HepG2 (cell line): Measurements from ENCODE around the gene RSPH1. TPM values are rescaled to one million over a fixed set of nuclear protein-coding genes. Genes with fewer than 3 reads are reported as not detected.

Source experiments
- ATAC-seq: fragments of 200-7000 bp; cut with Tn5 transposase; 3 replicates; pipeline ENCODE4 v1.9.1; 2020; ENCODE audit warnings: mild to moderate bottlenecking, moderate library complexity
- BruUV-seq: library from RNA; stranded (reverse); fragments of 400-500 nt; replicated peaks from 2 replicates; lab custom pipeline; 2021; lab: Mats Ljungman, UMichigan
- CTCF ChIA-PET: fragments of 300-600 bp; formaldehyde crosslinking; extraction: SDS; loops from one replicate; lab custom pipeline; 2021; ENCODE audit warnings: low total read pairs, inconsistent platforms, low intra/inter-chr PET ratio; lab: Yijun Ruan, JAX
- POLR2A ChIA-PET: fragments of 350-600 bp; sonication (Branson Sonifier 250); formaldehyde crosslinking; loops from one replicate; lab custom pipeline; 2020; ENCODE audit warnings: antibody characterized with exemption, inconsistent platforms; lab: Yijun Ruan, JAX
- DNase-seq: peaks from one replicate; pipeline ENCODE4 v3.0.0-alpha.2; 2015; ENCODE audit warnings: low spot score
- FAIRE-seq: peaks from 3 replicates; lab custom pipeline; 2011; peaks lifted over from hg19 to GRCh38; lab: Jason Lieb, UNC
- H2AFZ ChIP-seq: one replicate; pipeline ENCODE4 v1.6.1; 2011; ENCODE audit warnings: low read length, inconsistent platforms
- H3K27ac ChIP-seq: fragments of 300-600 bp; 3 replicates; pipeline ENCODE4 v1.8.0; 2011; ENCODE audit warnings: mixed run types, mild to moderate bottlenecking, mixed read lengths, low read length, inconsistent platforms; ENCODE audit not compliant: insufficient read depth; ENCODE audit errors: extremely low read length
- H3K27me3 ChIP-seq, 2 experiments: fragments of 200-600 bp in 1 of 2; 2 replicates in 1 of 2; 3 replicates in 1 of 2; pipeline versions ENCODE4 v1.6.0 to v1.8.0; 2011; ENCODE audit warnings: low read length in 2 of 2, mild to moderate bottlenecking in 2 of 2, moderate library complexity in 2 of 2, inconsistent platforms in 1 of 2; ENCODE audit not compliant: insufficient read depth in 2 of 2, control insufficient read depth in 1 of 2
- H3K36me3 ChIP-seq, 2 experiments: fragments of 200-600 bp in 1 of 2; replicated peaks in 1 of 2; 2 replicates in 1 of 2; 3 replicates in 1 of 2; pipeline versions ENCODE4 v1.5.1 to v1.8.0; 2011; ENCODE audit warnings: low read length in 2 of 2, inconsistent platforms in 1 of 2; ENCODE audit not compliant: insufficient read depth in 2 of 2, control insufficient read depth in 1 of 2
- H3K4me1 ChIP-seq: 2 replicates; pipeline ENCODE4 v1.5.1; 2012; ENCODE audit warnings: low read length, inconsistent platforms; ENCODE audit not compliant: insufficient read depth
- H3K4me2 ChIP-seq: 2 replicates; pipeline ENCODE4 v1.6.0; 2011; ENCODE audit warnings: low read depth, low read length, inconsistent platforms
- H3K4me3 ChIP-seq, 3 experiments: fragments of 200-600 bp in 1 of 3; sonication (generic), shearing (Covaris generic) in 1 of 3; replicated peaks in 1 of 3; 2 replicates each; pipeline ENCODE4 v1.5.1; 2011 to 2016; ENCODE audit warnings: low read length in 3 of 3, inconsistent platforms in 2 of 3, low read depth in 2 of 3, mild to moderate bottlenecking in 2 of 3, control low read depth in 1 of 3, mixed read lengths in 1 of 3; ENCODE audit not compliant: insufficient read depth in 1 of 3
- H3K79me2 ChIP-seq: one replicate; pipeline ENCODE4 v1.6.1; 2011; ENCODE audit warnings: low read length, inconsistent platforms; ENCODE audit not compliant: insufficient read depth
- H3K9ac ChIP-seq: 2 replicates; pipeline ENCODE4 v1.6.0; 2011; ENCODE audit warnings: mild to moderate bottlenecking, low read depth, low read length, inconsistent platforms; ENCODE audit not compliant: insufficient read depth
- H3K9me3 ChIP-seq: 2 replicates; pipeline ENCODE4 v1.5.1; 2012; ENCODE audit warnings: mild to moderate bottlenecking, low read length
- H4K20me1 ChIP-seq: 2 replicates; pipeline ENCODE4 v1.6.0; 2011; ENCODE audit warnings: inconsistent platforms, mild to moderate bottlenecking, low read length, moderate library complexity; ENCODE audit not compliant: insufficient read depth
- ARNT ChIP-seq: fragments of 450-650 bp; IDR thresholded peaks from 2 replicates; pipeline ENCODE4 v1.6.1; 2017
- CEBPG ChIP-seq: IDR thresholded peaks from 2 replicates; pipeline ENCODE4 v1.6.1; 2016
- GABPA ChIP-seq, 2 experiments: IDR thresholded peaks; 2 replicates each; pipeline ENCODE4 v1.6.1; 2011 to 2016; ENCODE audit warnings: low read depth in 2 of 2, low read length in 1 of 2, missing biosample characterization in 1 of 2, missing genetic modification characterization in 1 of 2
- HMGA1 ChIP-seq: sonication (generic); formaldehyde crosslinking; conservative IDR thresholded peaks from 2 replicates; pipeline ENCODE4 v1.4.0; 2020; ENCODE audit warnings: missing genetic modification reagents
- JUN ChIP-seq: sonication (generic); formaldehyde crosslinking; IDR thresholded peaks from 2 replicates; pipeline ENCODE4 v1.4.0; 2020; ENCODE audit warnings: mild to moderate bottlenecking, missing genetic modification reagents
- MAX ChIP-seq: IDR thresholded peaks from 2 replicates; pipeline ENCODE4 v1.6.1; 2012; ENCODE audit warnings: inconsistent platforms
- PBX2 ChIP-seq: IDR thresholded peaks from 2 replicates; pipeline ENCODE4 v1.6.1; 2016; ENCODE audit warnings: control low read depth
- SMAD1 ChIP-seq: sonication (generic); formaldehyde crosslinking; IDR thresholded peaks from 2 replicates; pipeline ENCODE4 v1.4.0; 2020; ENCODE audit warnings: missing genetic modification reagents, low read depth, mild to moderate bottlenecking, borderline replicate concordance
- ZBTB2 ChIP-seq: sonication (generic); formaldehyde crosslinking; IDR thresholded peaks from 2 replicates; pipeline ENCODE4 v1.8.0; 2022; ENCODE audit warnings: low read depth, missing genetic modification reagents
- ZFYVE20 ChIP-seq: sonication (generic); formaldehyde crosslinking; IDR thresholded peaks from 2 replicates; pipeline ENCODE4 v1.8.0; 2023; ENCODE audit warnings: low read depth, mild to moderate bottlenecking, moderate library complexity, missing genetic modification reagents, borderline replicate concordance
- ZNF101 ChIP-seq: sonication (generic); formaldehyde crosslinking; IDR thresholded peaks from 2 replicates; pipeline ENCODE4 v1.4.0; 2020; ENCODE audit warnings: mild to moderate bottlenecking, low read depth, missing genetic modification reagents, borderline replicate concordance
- ZNF691 ChIP-seq: sonication (generic); formaldehyde crosslinking; IDR thresholded peaks from 2 replicates; pipeline ENCODE4 v1.4.0; 2020; ENCODE audit warnings: missing genetic modification reagents, low read depth, mild to moderate bottlenecking, borderline replicate concordance
- ZNF720 ChIP-seq: sonication (generic); formaldehyde crosslinking; IDR thresholded peaks from 2 replicates; pipeline ENCODE4 v1.4.0; 2020; ENCODE audit warnings: missing genetic modification reagents
- WGBS: methylation state at CpG from one replicate; pipeline ENCODE4 v1.1.6; 2017; ENCODE audit warnings: low lambda C conversion rate; 5-methylcytosine and 5-hydroxymethylcytosine counted together
- in situ Hi-C: cut with HindIII; loops from 2 replicates; pipeline ENCODE4 v1.10.0; 2017; ENCODE audit warnings: low pct_unique_long_range_greater_than_20kb; ENCODE audit not compliant: extremely low pct_ligation_motif_present
- intact Hi-C: fragments of 100-400 bp; cut with micrococcal nuclease; formaldehyde crosslinking; loops from one replicate; pipeline ENCODE4 v1.10.0; 2022; ENCODE audit not compliant: unreplicated experiment
- polyA plus RNA-seq, 8 experiments: library from polyadenylated mRNA; depleted of rRNA in 3 of 8; stranded (reverse) in 7 of 8; unstranded in 1 of 8; fragments of >200 nt; fragmentation: Illumina TruSeq in 4 of 8; extraction: Trizol in 4 of 8; gene quantifications; 2 replicates each; pipeline versions ENCODE4 v1.2.1 to v1.2.3, GENCODE V29; 2011 to 2016; ENCODE audit warnings: low read depth in 4 of 8, missing spikeins in 1 of 8, mixed read lengths in 1 of 8; ENCODE audit not compliant: insufficient read depth in 1 of 8
- total RNA-seq, 5 experiments: library from RNA; depleted of rRNA; stranded (reverse); fragments of >200 nt; fragmentation: Illumina TruSeq; extraction: Trizol; gene quantifications; 2 replicates each; pipeline ENCODE4 v1.2.3, GENCODE V29; 2016; ENCODE audit warnings: low read depth in 1 of 5

Gene RSPH1
- total and polyA plus RNA-seq, 2 of the 13 experiments (the other 11 are each of a cell fraction or from before 2014, with no cell fraction given), result not detected

- ATAC-seq (no peak), FAIRE-seq (no peak), DNase-seq (no peak)
- ChIA-PET CTCF (no interaction called here), POLR2A (no interaction called here)
- H3K27ac ChIP-seq, result no peak overlapping the region
- H2AFZ ChIP-seq, result no peak overlapping the region
- no peaks in the 10 kb centered on the region for H4K20me1 ChIP-seq
- TF ChIP-seq SMAD1 (no peak), PBX2 (CRISPR knock-in tag) (no peak), GABPA (IDR thresholded peaks at IDR 0.05; ENCODE audit: low read depth, low read length) (no peak), GABPA (CRISPR knock-in tag; IDR thresholded peaks at IDR 0.05; ENCODE audit: low read depth) (no peak), ZNF101 (CRISPR knock-in tag) (no peak), ZNF720 (CRISPR knock-in tag) (no peak)
- in situ Hi-C loops, result no loop called here
- no peak overlapping the region for H3K4me2 ChIP-seq
- H3K79me2 ChIP-seq, result no peaks in the 10 kb centered on the region
- intact Hi-C loops, result no loop called here
- BruUV-seq, result no TSS peak
- H3K9me3 ChIP-seq, result no peaks in the 10 kb centered on the region
- no peaks in the 10 kb centered on the region for H3K4me1 ChIP-seq
- H3K9ac ChIP-seq, result no peak overlapping the region
- WGBS, result 57% methylated on average over 5 of the region's 8 CpGs
- no peaks in the 10 kb centered on the region for H3K36me3 ChIP-seq
- peaks cover 1 to 12% of the 10 kb centered on the region in 2 experiments; a peak in 2 of 5 replicates for H3K27me3 ChIP-seq
- no peak overlapping the region for H3K4me3 ChIP-seq
Measured at GRCh38 chr21:42456457-42456856, 39.6 kb downstream of the RSPH1 start.

GRCh38 chr21:42455754-42456440 is 40.1 kb downstream of the RSPH1 start:
- Histone ChIP-seq H4K20me1 (no peaks in the 10 kb centered on the region), H3K9ac (no peak overlapping the region), H3K79me2 (no peaks in the 10 kb centered on the region), H3K27ac (no peak overlapping the region), H3K27me3 (peaks cover 0 to 12% of the 10 kb centered on the region in 2 experiments; a peak in 2 of 5 replicates), H3K4me1 (no peaks in the 10 kb centered on the region), H3K4me3 (no peak overlapping the region), H3K36me3 (no peaks in the 10 kb centered on the region), H2AFZ (no peak overlapping the region), H3K4me2 (no peak overlapping the region), H3K9me3 (no peaks in the 10 kb centered on the region)
- ChIA-PET CTCF (no interaction called here), POLR2A (no interaction called here)
- in situ Hi-C loops (no loop called here), intact Hi-C loops (no loop called here)
- DNase-seq, result no peak
- no peak for FAIRE-seq
- BruUV-seq, result no TSS peak
- 29% methylated on average over 6 of the region's 10 CpGs for WGBS
- ATAC-seq, result no peak
- no peak for TF ChIP-seq ZFYVE20 (CRISPR knock-in tag)
- no peak for TF ChIP-seq JUN (CRISPR knock-in tag)
- no peak for TF ChIP-seq ARNT
- no peak for TF ChIP-seq HMGA1 (CRISPR knock-in tag)
- no peak for TF ChIP-seq ZNF691 (CRISPR knock-in tag)
- no peak for TF ChIP-seq MAX
- TF ChIP-seq CEBPG (CRISPR knock-in tag), result no peak
- no peak for TF ChIP-seq ZBTB2
